Esophagus muscularis mucosa (tissue), 4 donors: Measurements from ENCODE around the gene SLBP.

Source experiments
- CTCF ChIP-seq, 3 experiments: fragments of 200-600 bp in 2 of 3; fragments of 450-650 bp in 1 of 3; sonication (generic) in 2 of 3; IDR thresholded peaks; one replicate each; pipeline ENCODE4 v1.5.1; 2017 to 2019; ENCODE audit warnings: antibody characterized with exemption in 3 of 3, mild to moderate bottlenecking in 2 of 3, moderate library complexity in 1 of 3
- EP300 ChIP-seq: sonication (generic); formaldehyde crosslinking; IDR thresholded peaks from one replicate; pipeline ENCODE4 v1.6.1; 2017; ENCODE audit warnings: antibody characterized with exemption
- POLR2A ChIP-seq: fragments of 450-650 bp; IDR thresholded peaks from one replicate; pipeline ENCODE4 v1.6.1; 2017; ENCODE audit warnings: antibody characterized with exemption, moderate library complexity, mild to moderate bottlenecking, low read depth
- POLR2AphosphoS5 ChIP-seq, 2 donors: sonication (generic); formaldehyde crosslinking; IDR thresholded peaks; one replicate each; pipeline ENCODE4 v1.6.1; 2017; ENCODE audit warnings: antibody characterized with exemption in 2 of 2

GRCh38 chr4:1745165-1745564 is 33.0 kb upstream of the SLBP start:
- no peak for TF ChIP-seq EP300
- TF ChIP-seq CTCF (IDR thresholded peaks at IDR 0.05), result no peak
- no peak for TF ChIP-seq POLR2A
- TF ChIP-seq POLR2AphosphoS5 (IDR thresholded peaks at IDR 0.05), result no peak
